Glutamatergic neuron (in vitro differentiated cells): Measurements from ENCODE around the gene NAV2. TPM values are rescaled to one million over a fixed set of nuclear protein-coding genes. Genes with fewer than 3 reads are reported as not detected.

Experiments
- DNase-seq: peaks from one replicate; pipeline ENCODE4 v3.0.0; 2022
- H3K27ac Mint-ChIP-seq: one replicate; pipeline ENCODE4 v1.8.0; 2020; ENCODE audit warnings: mild to moderate bottlenecking, mixed read lengths, inconsistent platforms; ENCODE audit not compliant: unreplicated experiment
- H3K27me3 Mint-ChIP-seq: one replicate; pipeline ENCODE4 v1.8.0; 2020; ENCODE audit warnings: mild to moderate bottlenecking, moderate library complexity, mixed read lengths, inconsistent platforms; ENCODE audit not compliant: unreplicated experiment
- H3K36me3 Mint-ChIP-seq: one replicate; pipeline ENCODE4 v1.8.0; 2020; ENCODE audit warnings: mild to moderate bottlenecking, mixed read lengths, inconsistent platforms; ENCODE audit not compliant: unreplicated experiment
- H3K4me1 Mint-ChIP-seq: one replicate; pipeline ENCODE4 v1.8.0; 2020; ENCODE audit warnings: mild to moderate bottlenecking, low read depth, mixed read lengths, inconsistent platforms; ENCODE audit not compliant: unreplicated experiment
- H3K4me3 Mint-ChIP-seq: one replicate; pipeline ENCODE4 v1.8.0; 2020; ENCODE audit warnings: mild to moderate bottlenecking, mixed read lengths, inconsistent platforms; ENCODE audit not compliant: unreplicated experiment
- H3K9me3 Mint-ChIP-seq: one replicate; pipeline ENCODE4 v1.8.0; 2020; ENCODE audit warnings: mild to moderate bottlenecking, moderate library complexity, mixed read lengths, inconsistent platforms; ENCODE audit not compliant: unreplicated experiment
- CTCF ChIP-seq: fragments of 200-600 bp; sonication (generic); IDR thresholded peaks from one replicate; pipeline ENCODE4 v1.5.0; 2021; ENCODE audit not compliant: partially characterized antibody, unreplicated experiment
- total RNA-seq: library from RNA; stranded (reverse); fragmentation: NEBNext Ultra II Directional; extraction: Animal tissue kit (Norgen Biotek cat#: 25700); gene quantifications from one replicate; pipeline ENCODE4 v1.2.1, GENCODE V29; 2021; ENCODE audit not compliant: unreplicated experiment

Gene NAV2
- total RNA-seq, 1 donor from 2014 or later = 117 TPM

GRCh38 chr11:20060181-20060580 is 347.5 kb downstream of the NAV2 start:
- no peak for DNase-seq
- Mint-ChIP-seq H3K4me1 (peaks cover 7% of the 10 kb centered on the region), H3K27ac (no peak overlapping the region), H3K27me3 (peaks cover 6% of the 10 kb centered on the region), H3K36me3 (no peaks in the 10 kb centered on the region), H3K4me3 (no peak overlapping the region), H3K9me3 (peaks cover 6% of the 10 kb centered on the region)
- no peak for TF ChIP-seq CTCF

DNA sequence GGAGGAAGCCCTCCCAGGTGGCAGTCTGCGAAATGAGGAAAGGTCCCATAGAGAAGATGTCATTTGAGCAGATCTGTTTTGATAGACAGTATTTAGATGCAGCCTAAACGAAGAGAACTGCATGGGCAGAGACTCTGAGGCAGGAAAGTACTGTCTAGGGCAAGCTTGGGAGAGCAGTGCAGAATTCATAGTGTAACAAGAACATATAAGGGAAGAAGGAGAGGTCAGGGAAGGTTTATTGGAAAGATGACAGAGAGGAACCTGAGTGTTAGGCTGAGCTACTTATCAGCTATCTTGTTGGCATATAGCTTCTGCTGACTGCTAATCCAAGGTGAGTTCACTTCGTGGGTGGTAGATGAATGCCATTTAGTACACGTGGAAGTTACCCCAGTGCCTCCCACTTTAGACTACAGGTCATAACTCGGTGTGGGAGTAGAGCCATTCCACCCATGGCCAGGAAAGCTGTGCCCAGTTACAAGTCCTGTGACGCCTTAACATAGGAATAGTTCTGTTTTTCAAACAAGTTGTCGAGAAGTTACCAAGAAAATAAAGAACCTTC is 348.1 kb downstream of the NAV2 start:
- H3K36me3 Mint-ChIP-seq = no peaks in the 10 kb centered on the region
- H3K27ac Mint-ChIP-seq = no peak overlapping the region
- H3K9me3 Mint-ChIP-seq = peaks cover 6% of the 10 kb centered on the region
- no peak overlapping the region for H3K4me3 Mint-ChIP-seq
- peaks cover 2% of the 10 kb centered on the region for H3K4me1 Mint-ChIP-seq
- DNase-seq = no peak
- TF ChIP-seq CTCF = no peak
- H3K27me3 Mint-ChIP-seq = peaks cover 5% of the 10 kb centered on the region

DNA sequence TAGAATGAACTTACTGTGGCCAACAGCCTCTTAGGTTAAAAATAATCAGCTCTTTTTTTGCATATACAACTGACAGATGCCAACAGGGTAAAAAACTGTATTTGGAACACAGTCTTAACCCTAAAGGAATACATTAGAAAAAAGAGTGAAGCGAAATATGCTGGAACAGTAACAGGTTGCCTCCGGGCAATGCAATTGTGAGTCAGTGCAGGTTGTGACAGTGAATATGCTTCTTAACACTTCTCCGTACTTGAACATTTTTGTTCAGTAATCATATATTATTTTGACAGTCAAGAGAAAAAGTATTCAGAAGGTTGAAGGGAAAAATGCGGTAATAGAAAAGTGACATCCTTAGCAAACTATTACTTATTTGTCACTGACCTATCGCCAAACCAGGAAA is 349.1 kb downstream of the NAV2 start:
- peaks cover 5% of the 10 kb centered on the region for H3K27me3 Mint-ChIP-seq
- H3K4me1 Mint-ChIP-seq = peaks cover 2% of the 10 kb centered on the region
- no peak overlapping the region for H3K4me3 Mint-ChIP-seq
- H3K9me3 Mint-ChIP-seq = peaks cover 6% of the 10 kb centered on the region
- DNase-seq = no peak
- H3K36me3 Mint-ChIP-seq = no peaks in the 10 kb centered on the region
- no peak for TF ChIP-seq CTCF
- no peak overlapping the region for H3K27ac Mint-ChIP-seq

DNA sequence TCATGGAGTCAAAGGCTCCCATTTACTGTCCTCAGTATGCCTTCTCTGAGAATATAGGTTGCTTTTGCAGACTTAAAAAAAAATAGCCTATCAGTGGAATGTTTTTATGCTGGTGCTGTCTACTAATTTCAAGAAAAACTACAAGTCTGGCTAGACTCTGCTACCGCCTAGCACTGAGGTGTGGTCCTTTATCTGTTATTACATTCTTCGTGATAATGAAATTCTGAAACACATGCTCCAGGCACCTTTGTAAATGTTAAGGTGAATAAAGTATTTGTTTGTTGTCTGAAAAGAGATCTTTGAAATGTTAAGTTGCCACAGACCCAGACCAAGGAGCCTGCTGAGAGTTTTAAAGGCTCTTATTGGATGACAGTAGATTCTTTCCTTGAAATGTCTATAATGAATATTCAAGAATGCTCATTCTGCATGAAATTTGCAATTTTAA is 352.3 kb downstream of the NAV2 start:
- H3K9me3 Mint-ChIP-seq = peaks cover 4% of the 10 kb centered on the region
- no peak for DNase-seq
- peaks cover 5% of the 10 kb centered on the region for H3K36me3 Mint-ChIP-seq
- H3K27ac Mint-ChIP-seq = no peak overlapping the region
- H3K27me3 Mint-ChIP-seq = peaks cover 5% of the 10 kb centered on the region
- H3K4me1 Mint-ChIP-seq = no peaks in the 10 kb centered on the region
- H3K4me3 Mint-ChIP-seq = no peak overlapping the region
- no peak for TF ChIP-seq CTCF

- no peaks in the 10 kb centered on the region for H3K4me1 Mint-ChIP-seq
- no peak for DNase-seq
- H3K9me3 Mint-ChIP-seq = peaks cover 2% of the 10 kb centered on the region
- TF ChIP-seq CTCF = no peak
- H3K36me3 Mint-ChIP-seq = peaks cover 5% of the 10 kb centered on the region
- H3K27me3 Mint-ChIP-seq = peaks cover 2% of the 10 kb centered on the region
- H3K4me3 Mint-ChIP-seq = no peak overlapping the region
- H3K27ac Mint-ChIP-seq = no peak overlapping the region
Measured at GRCh38 chr11:20065406-20065805, 352.8 kb downstream of the NAV2 start.
